Spleen (tissue), 11 donors: ENCODE measurements around the gene GBA2. TPM values are rescaled to one million over a fixed set of nuclear protein-coding genes. Genes with fewer than 3 reads are reported as not detected.

Experiments
- DNase-seq: peaks from one replicate; pipeline ENCODE4 v3.0.0-alpha.2; 2020
- H3K27ac ChIP-seq, 8 donors: fragments of 200-600 bp; sonication (generic) in 7 of 8; 1 replicate in 4 of 8; 2 replicates in 4 of 8; pipeline versions ENCODE4 v1.5.0 to v1.8.0; 2016 to 2021; ENCODE audit warnings: inconsistent platforms in 4 of 8, mild to moderate bottlenecking in 4 of 8, moderate library complexity in 1 of 8
- H3K27me3 ChIP-seq, 7 donors: fragments of 200-600 bp; sonication (generic) in 6 of 7; replicated peaks in 1 of 7; 1 replicate in 4 of 7; 2 replicates in 3 of 7; pipeline versions ENCODE4 v1.5.0 to v1.8.0; 2016 to 2021; ENCODE audit warnings: inconsistent platforms in 3 of 7, mild to moderate bottlenecking in 1 of 7
- H3K36me3 ChIP-seq, 6 donors: fragments of 200-600 bp; sonication (generic) in 5 of 6; 1 replicate in 4 of 6; 2 replicates in 2 of 6; pipeline versions ENCODE4 v1.5.0 to v1.8.0; 2016 to 2021; ENCODE audit warnings: inconsistent platforms in 2 of 6
- H3K4me1 ChIP-seq, 6 donors: fragments of 200-600 bp; sonication (generic) in 5 of 6; 1 replicate in 3 of 6; 2 replicates in 3 of 6; pipeline versions ENCODE4 v1.5.0 to v1.8.0; 2016 to 2021; ENCODE audit warnings: inconsistent platforms in 3 of 6
- H3K4me3 ChIP-seq, 8 donors: fragments of 200-600 bp; sonication (generic) in 7 of 8; 1 replicate in 4 of 8; 2 replicates in 4 of 8; pipeline versions ENCODE4 v1.5.0 to v1.8.0; 2016 to 2021; ENCODE audit warnings: inconsistent platforms in 4 of 8, mild to moderate bottlenecking in 4 of 8, moderate library complexity in 2 of 8
- H3K9me3 ChIP-seq, 8 donors: fragments of 200-600 bp; sonication (generic) in 7 of 8; 1 replicate in 4 of 8; 2 replicates in 4 of 8; pipeline versions ENCODE4 v1.5.0 to v1.8.0; 2016 to 2021; ENCODE audit warnings: inconsistent platforms in 4 of 8
- POLR2A ChIP-seq, 3 donors: fragments of 450-650 bp; IDR thresholded peaks; one replicate each; pipeline ENCODE4 v1.5.1; 2017; ENCODE audit warnings: antibody characterized with exemption in 3 of 3, mild to moderate bottlenecking in 1 of 3
- POLR2AphosphoS5 ChIP-seq, 3 donors: sonication (generic); formaldehyde crosslinking; IDR thresholded peaks; one replicate each; pipeline ENCODE4 v1.5.1; 2017; ENCODE audit warnings: antibody characterized with exemption in 3 of 3
- WGBS, 5 donors: extraction: QIAGEN DNeasy Blood & Tissue Kit in 3 of 5; methylation state at CpG; one replicate each; pipeline versions ENCODE4 v1.1.5 to v1.1.7; 2013 to 2018; 5-methylcytosine and 5-hydroxymethylcytosine counted together
- intact Hi-C: fragments of 100-400 bp; cut with DNase I; formaldehyde crosslinking; loops from one replicate; pipeline ENCODE4 v1.15.0; 2023; ENCODE audit warnings: low total_unique reads
- polyA plus RNA-seq, 3 donors: library from polyadenylated mRNA; stranded (reverse); fragments of 200-250 nt; gene quantifications; one replicate each; pipeline ENCODE4 v1.2.1, GENCODE V29; 2013
- total RNA-seq, 7 donors: library from RNA; depleted of rRNA in 3 of 7; stranded (reverse); fragments of >200 nt in 3 of 7; fragmentation: NEBNext Ultra II Directional in 4 of 7; extraction: Animal tissue kit (Norgen Biotek cat#: 25700) in 4 of 7; gene quantifications; one replicate each; pipeline versions ENCODE4 v1.1.0 to v1.2.1, GENCODE V29; 2016 to 2021
- TF ChIP-seq, protein P1 (sequence below), 11 experiments: fragments of 200-600 bp in 7 of 11; fragments of 450-650 bp in 4 of 11; sonication (generic) in 4 of 11; IDR thresholded peaks in 8 of 11; conservative IDR thresholded peaks in 3 of 11; 1 replicate in 7 of 11; 2 replicates in 4 of 11; pipeline versions ENCODE4 v1.4.0 to v1.8.0; 2016 to 2021; ENCODE audit warnings: antibody characterized with exemption in 11 of 11, inconsistent platforms in 4 of 11, mild to moderate bottlenecking in 1 of 11
- donor health status: healthy with polysubstance abuse.
- donor health status: DM: no; HTN: no; CAD: no; lungs with moderate emphysema.
- donor health status: DM: no; HTN: no; CAD: no.
- donor health status: Bipolar disorder and iron deficiency.
- donor health status: healthy.
- donor health status: DM: no; HTN: no; CAD: no.
- donor health status: DM: yes; HTN: yes; CAD: no.

The GBA2 gene
- total and polyA plus RNA-seq, 10 donors: 22.8 to 111 (median 73.1) TPM

DNA sequence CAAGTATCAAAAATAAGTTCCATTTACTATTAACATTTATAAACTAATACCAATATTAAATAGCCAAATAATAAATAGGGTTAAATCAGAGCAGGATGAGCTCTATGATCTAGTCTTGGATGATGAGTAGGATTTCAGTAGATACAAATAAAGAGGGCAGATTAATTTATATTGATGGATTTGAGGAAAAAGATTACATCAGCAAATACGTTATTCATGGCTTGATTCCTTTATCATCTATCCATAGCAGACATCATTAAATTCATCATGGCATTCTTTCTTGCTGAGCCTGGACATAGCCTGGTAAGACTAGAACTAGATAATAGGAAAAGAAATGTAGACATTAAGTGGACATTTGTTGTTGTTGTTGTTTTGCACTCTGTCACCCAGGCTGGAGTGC lies 18.4 kb upstream of the GBA2 start:
- no peaks in the 10 kb centered on the region for H3K27me3 ChIP-seq
- peaks cover 0 to 4% (median 0%) of the 10 kb centered on the region in 6 donors for H3K36me3 ChIP-seq
- DNase-seq: no peak
- intact Hi-C loops: no loop called here
- H3K4me3 ChIP-seq: no peak overlapping the region
- WGBS, 5 donors: 82 to 95% (median 88%) methylated on average over 1 of the region's 1 CpG
- H3K27ac ChIP-seq: no peak overlapping the region
- no peak for TF ChIP-seq POLR2AphosphoS5 (IDR thresholded peaks at IDR 0.05)
- TF ChIP-seq, protein P1, sequence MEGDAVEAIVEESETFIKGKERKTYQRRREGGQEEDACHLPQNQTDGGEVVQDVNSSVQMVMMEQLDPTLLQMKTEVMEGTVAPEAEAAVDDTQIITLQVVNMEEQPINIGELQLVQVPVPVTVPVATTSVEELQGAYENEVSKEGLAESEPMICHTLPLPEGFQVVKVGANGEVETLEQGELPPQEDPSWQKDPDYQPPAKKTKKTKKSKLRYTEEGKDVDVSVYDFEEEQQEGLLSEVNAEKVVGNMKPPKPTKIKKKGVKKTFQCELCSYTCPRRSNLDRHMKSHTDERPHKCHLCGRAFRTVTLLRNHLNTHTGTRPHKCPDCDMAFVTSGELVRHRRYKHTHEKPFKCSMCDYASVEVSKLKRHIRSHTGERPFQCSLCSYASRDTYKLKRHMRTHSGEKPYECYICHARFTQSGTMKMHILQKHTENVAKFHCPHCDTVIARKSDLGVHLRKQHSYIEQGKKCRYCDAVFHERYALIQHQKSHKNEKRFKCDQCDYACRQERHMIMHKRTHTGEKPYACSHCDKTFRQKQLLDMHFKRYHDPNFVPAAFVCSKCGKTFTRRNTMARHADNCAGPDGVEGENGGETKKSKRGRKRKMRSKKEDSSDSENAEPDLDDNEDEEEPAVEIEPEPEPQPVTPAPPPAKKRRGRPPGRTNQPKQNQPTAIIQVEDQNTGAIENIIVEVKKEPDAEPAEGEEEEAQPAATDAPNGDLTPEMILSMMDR (IDR thresholded peaks at IDR 0.05 in 8 of 11, conservative IDR thresholded peaks at IDR 0.05 in 3 of 11): no peak
- TF ChIP-seq POLR2A (IDR thresholded peaks at IDR 0.05): no peak
- H3K4me1 ChIP-seq: peaks cover 3 to 25% (median 21%) of the 10 kb centered on the region in 6 donors
- no peaks in the 10 kb centered on the region for H3K9me3 ChIP-seq

DNA sequence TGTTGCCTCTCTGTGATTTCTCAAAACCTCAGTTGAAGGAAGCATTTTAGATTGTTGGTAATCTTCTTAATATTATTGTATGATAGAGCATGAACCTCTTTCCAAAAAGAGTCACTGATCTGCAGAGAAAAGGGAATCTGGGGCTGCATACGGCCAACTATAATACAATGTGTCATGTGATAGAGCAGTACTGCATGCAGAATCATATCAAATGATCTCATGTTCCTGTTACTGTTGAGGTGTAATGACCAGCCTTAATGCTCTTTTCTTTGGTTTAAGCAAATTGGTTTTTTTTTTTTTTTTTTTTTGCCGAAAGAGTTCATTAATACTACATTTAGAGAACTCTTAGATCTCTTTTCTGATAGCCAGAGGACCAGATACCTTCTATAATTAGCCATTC lies 18.0 kb upstream of the GBA2 start:
- no peak for DNase-seq
- WGBS, 5 donors: 81 to 88% (median 83%) methylated on average over 2 of the region's 2 CpGs
- TF ChIP-seq POLR2A (IDR thresholded peaks at IDR 0.05) (no peak), POLR2AphosphoS5 (IDR thresholded peaks at IDR 0.05) (no peak)
- TF ChIP-seq, protein P1 (IDR thresholded peaks at IDR 0.05 in 8 of 11, conservative IDR thresholded peaks at IDR 0.05 in 3 of 11): no peak
- Histone ChIP-seq H3K36me3 (no peaks in the 10 kb centered on the region), H3K4me3 (no peak overlapping the region), H3K4me1 (peaks cover 3 to 21% (median 17%) of the 10 kb centered on the region in 6 donors), H3K27ac (no peak overlapping the region), H3K9me3 (no peaks in the 10 kb centered on the region), H3K27me3 (no peaks in the 10 kb centered on the region)
- intact Hi-C loops: no loop called here

DNA sequence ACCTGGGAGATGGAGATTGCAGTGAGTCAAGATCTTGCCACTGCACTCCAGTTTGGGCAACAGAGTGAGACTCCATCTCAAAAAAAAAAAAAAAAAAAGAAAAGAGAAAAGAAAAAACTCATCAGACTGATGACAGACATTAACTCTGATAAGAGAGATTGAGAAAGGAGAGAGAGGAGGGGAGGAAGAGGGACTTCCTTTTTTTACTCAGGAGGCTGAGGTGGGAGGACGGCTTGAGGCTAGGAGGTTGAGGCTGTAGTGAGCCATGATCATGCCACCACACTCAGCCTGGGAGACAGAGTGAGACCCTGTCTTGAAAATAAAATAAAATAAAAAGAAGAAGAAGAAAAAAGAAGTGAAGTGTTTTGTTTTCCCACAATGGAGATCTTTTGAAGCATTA lies 14.8 kb upstream of the GBA2 start:
- Histone ChIP-seq H3K36me3 (no peaks in the 10 kb centered on the region), H3K4me3 (no peak overlapping the region), H3K4me1 (peaks cover 1 to 23% (median 5%) of the 10 kb centered on the region in 6 donors), H3K9me3 (no peaks in the 10 kb centered on the region), H3K27me3 (no peaks in the 10 kb centered on the region), H3K27ac (no peak overlapping the region)
- no peak for DNase-seq
- 90 to 96% (median 92%) methylated on average over 1 of the region's 1 CpG for WGBS, 5 donors
- TF ChIP-seq, protein P1 (IDR thresholded peaks at IDR 0.05 in 8 of 11, conservative IDR thresholded peaks at IDR 0.05 in 3 of 11): no peak
- TF ChIP-seq POLR2A (IDR thresholded peaks at IDR 0.05) (no peak), POLR2AphosphoS5 (IDR thresholded peaks at IDR 0.05) (no peak)
- intact Hi-C loops: no loop called here

DNA sequence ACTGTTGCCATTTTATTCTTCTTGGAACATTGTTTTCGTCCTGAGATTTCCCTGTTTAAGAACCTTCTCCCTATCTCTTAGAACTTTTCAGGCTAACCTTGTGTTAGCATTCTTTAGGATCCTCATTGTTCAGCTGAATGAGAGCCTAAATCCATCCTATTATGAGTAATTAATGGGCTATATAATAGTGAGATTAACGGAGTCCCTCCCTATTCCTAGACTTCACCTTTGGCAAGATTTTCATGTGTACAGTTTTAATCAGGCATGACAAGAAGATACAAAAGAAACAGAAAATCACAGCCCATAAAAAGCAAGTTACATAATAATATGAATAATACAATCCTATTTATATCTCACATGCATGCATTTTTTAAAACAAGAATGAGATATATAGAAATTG lies 14.2 kb upstream of the GBA2 start:
- no peaks in the 10 kb centered on the region for H3K9me3 ChIP-seq
- H3K4me3 ChIP-seq: no peak overlapping the region
- no peaks in the 10 kb centered on the region for H3K27me3 ChIP-seq
- WGBS, 5 donors: 86 to 98% (median 95%) methylated on average over 2 of the region's 2 CpGs
- intact Hi-C loops: no loop called here
- DNase-seq: no peak
- TF ChIP-seq POLR2A (IDR thresholded peaks at IDR 0.05) (no peak), POLR2AphosphoS5 (IDR thresholded peaks at IDR 0.05) (no peak)
- TF ChIP-seq, protein P1 (IDR thresholded peaks at IDR 0.05 in 8 of 11, conservative IDR thresholded peaks at IDR 0.05 in 3 of 11): no peak
- H3K4me1 ChIP-seq: peaks cover 8 to 29% (median 11%) of the 10 kb centered on the region in 6 donors
- H3K36me3 ChIP-seq: no peaks in the 10 kb centered on the region
- H3K27ac ChIP-seq: no peak overlapping the region
